ENCODE results near the gene NEURL1B. TPM values are rescaled to one million over a fixed set of nuclear protein-coding genes. Genes with fewer than 3 reads are reported as not detected.
"Not testable (repeated sequence)": the region's sequence is repeated elsewhere in the genome, so short reads cannot be mapped to it uniquely, and the experiment has no call there.

NEURL1B gene
- total RNA-seq, 1 donor from 2014 or later, result 4.4 TPM

GRCh38 chr5:172708183-172708505 is 67.1 kb downstream of the NEURL1B start:
- no peak for TF ChIP-seq CTCF (conservative IDR thresholded peaks at IDR 0.05; ENCODE audit: low read depth, low read length)
- DNase-seq (ENCODE audit: low read depth), result no peak
- no peak overlapping the region for H3K4me3 ChIP-seq (ENCODE audit: low read depth, low read length)

- no peak overlapping the region for H3K4me3 ChIP-seq (ENCODE audit: low read depth, low read length)
- no peak for TF ChIP-seq CTCF (conservative IDR thresholded peaks at IDR 0.05; ENCODE audit: low read depth, low read length)
- DNase-seq (ENCODE audit: low read depth), result no peak
Measured at GRCh38 chr5:172710676-172711075, 69.6 kb downstream of the NEURL1B start.

- not testable (repeated sequence) for H3K4me3 ChIP-seq (ENCODE audit: low read depth, low read length); DNase-seq (ENCODE audit: low read depth)
Measured at GRCh38 chr5:172711321-172711861, 70.3 kb downstream of the NEURL1B start.

- DNase-seq (ENCODE audit: low read depth), result no peak
- H3K4me3 ChIP-seq (ENCODE audit: low read depth, low read length), result no peak overlapping the region
- no peak for TF ChIP-seq CTCF (conservative IDR thresholded peaks at IDR 0.05; ENCODE audit: low read depth, low read length)
Measured at GRCh38 chr5:172712610-172713009, 71.5 kb downstream of the NEURL1B start.

GRCh38 chr5:172713113-172713808 is 72.2 kb downstream of the NEURL1B start:
- no peak overlapping the region for H3K4me3 ChIP-seq (ENCODE audit: low read depth, low read length)
- TF ChIP-seq CTCF (conservative IDR thresholded peaks at IDR 0.05; ENCODE audit: low read depth, low read length), result peak; percentile 86
- DNase-seq (ENCODE audit: low read depth), result no peak

GRCh38 chr5:172713809-172714490 is 72.9 kb downstream of the NEURL1B start:
- H3K4me3 ChIP-seq (ENCODE audit: low read depth, low read length), result no peak overlapping the region
- no peak for TF ChIP-seq CTCF (conservative IDR thresholded peaks at IDR 0.05; ENCODE audit: low read depth, low read length)
- no peak for DNase-seq (ENCODE audit: low read depth)

- H3K4me3 ChIP-seq (ENCODE audit: low read depth, low read length), result no peak overlapping the region
- peak; percentile 56 for DNase-seq (ENCODE audit: low read depth)
- TF ChIP-seq CTCF (conservative IDR thresholded peaks at IDR 0.05; ENCODE audit: low read depth, low read length), result peak; percentile 84
Measured at GRCh38 chr5:172714491-172715420, 73.7 kb downstream of the NEURL1B start.

Measured in epithelial cell of proximal tubule (primary cell).